Smooth muscle cell (in vitro differentiated cells): ENCODE data around the gene RAB7B. TPM values are rescaled to one million over a fixed set of nuclear protein-coding genes. Genes with fewer than 3 reads are reported as not detected.

Source experiments
- DNase-seq: peaks from one replicate; lab custom pipeline; 2025; ENCODE audit not compliant: unreplicated experiment; lab: John Stamatoyannopoulos, UW
- H2AFZ ChIP-seq: fragments of 200-600 bp; sonication (generic); 2 replicates; pipeline ENCODE4 v1.6.0; 2016; ENCODE audit warnings: antibody characterized with exemption, low read depth, mild to moderate bottlenecking
- H3F3A ChIP-seq: fragments of 200-600 bp; sonication (generic); 2 replicates; pipeline ENCODE4 v1.6.0; 2017; ENCODE audit warnings: antibody characterized with exemption, low read depth
- H3K27ac ChIP-seq: fragments of 200-600 bp; sonication (generic); 2 replicates; pipeline ENCODE4 v1.5.1; 2016; ENCODE audit warnings: low read depth, mild to moderate bottlenecking
- H3K27me3 ChIP-seq: fragments of 200-600 bp; sonication (generic); 2 replicates; pipeline ENCODE4 v1.6.1; 2016; ENCODE audit warnings: low read depth, mild to moderate bottlenecking
- H3K36me3 ChIP-seq: fragments of 200-600 bp; sonication (generic); 2 replicates; pipeline ENCODE4 v1.5.1; 2016; ENCODE audit warnings: low read depth
- H3K4me1 ChIP-seq: fragments of 200-600 bp; sonication (generic); 2 replicates; pipeline ENCODE4 v1.5.1; 2016; ENCODE audit warnings: low read depth
- H3K4me2 ChIP-seq: fragments of 200-600 bp; sonication (generic); 2 replicates; pipeline ENCODE4 v1.6.0; 2016; ENCODE audit warnings: mild to moderate bottlenecking
- H3K4me3 ChIP-seq: fragments of 200-600 bp; sonication (generic); 2 replicates; pipeline ENCODE4 v1.5.1; 2016; ENCODE audit warnings: mild to moderate bottlenecking
- H3K79me2 ChIP-seq: fragments of 200-600 bp; sonication (generic); 2 replicates; pipeline ENCODE4 v1.6.0; 2016; ENCODE audit warnings: low read depth, mild to moderate bottlenecking
- H3K9ac ChIP-seq: fragments of 200-600 bp; sonication (generic); 2 replicates; pipeline ENCODE4 v1.6.0; 2016; ENCODE audit warnings: low read depth
- H3K9me3 ChIP-seq: fragments of 200-600 bp; sonication (generic); replicated peaks from 2 replicates; pipeline ENCODE4 v1.5.1; 2016; ENCODE audit warnings: low read depth
- H4K20me1 ChIP-seq: fragments of 200-600 bp; sonication (generic); 2 replicates; pipeline ENCODE4 v1.6.0; 2016; ENCODE audit warnings: low read depth
- CTCF ChIP-seq: fragments of 200-600 bp; sonication (generic); IDR thresholded peaks from 2 replicates; pipeline ENCODE4 v1.5.1; 2017; ENCODE audit warnings: borderline replicate concordance, mild to moderate bottlenecking, antibody characterized with exemption; ENCODE audit not compliant: insufficient read depth, poor library complexity, severe bottlenecking
- WGBS: methylation state at CpG from one replicate; pipeline ENCODE4 v1.1.7; 2016; ENCODE audit warnings: low lambda C conversion rate; 5-methylcytosine and 5-hydroxymethylcytosine counted together
- polyA plus RNA-seq: library from polyadenylated mRNA; unstranded; fragments of >200 nt; fragmentation: Nextera tagmentation; extraction: Ambion mirVana; gene quantifications from 2 replicates; pipeline ENCODE4 v1.2.1, GENCODE V29; 2016
- total RNA-seq: library from RNA; depleted of rRNA; stranded (reverse); fragments of >200 nt; gene quantifications from 2 replicates; pipeline ENCODE4 v1.2.3, GENCODE V29; 2014

The RAB7B gene
- total and polyA plus RNA-seq, 2 experiments from 2014 or later, result 13.0 to 13.6 TPM

GRCh38 chr1:205994346-205994745 lies 8.8 kb downstream of the RAB7B start:
- Histone ChIP-seq H3K4me1 (peaks cover 10% of the 10 kb centered on the region), H3K27me3 (no peaks in the 10 kb centered on the region), H4K20me1 (no peaks in the 10 kb centered on the region), H3K79me2 (peaks cover 7% of the 10 kb centered on the region), H3K27ac (no peak overlapping the region), H3F3A (no peaks in the 10 kb centered on the region), H2AFZ (no peak overlapping the region), H3K4me2 (no peak overlapping the region), H3K9ac (no peak overlapping the region), H3K9me3 (no peaks in the 10 kb centered on the region), H3K36me3 (peaks cover 11% of the 10 kb centered on the region), H3K4me3 (no peak overlapping the region)
- no peak for TF ChIP-seq CTCF
- 62% methylated on average over 4 of the region's 4 CpGs for WGBS
- DNase-seq, result no peak

- H3K4me3 ChIP-seq, result no peak overlapping the region
- no peaks in the 10 kb centered on the region for H3K9me3 ChIP-seq
- peaks cover 11% of the 10 kb centered on the region for H3K36me3 ChIP-seq
- no peak for DNase-seq
- peaks cover 1% of the 10 kb centered on the region for H3K4me1 ChIP-seq
- peaks cover 5% of the 10 kb centered on the region for H3K79me2 ChIP-seq
- no peaks in the 10 kb centered on the region for H3F3A ChIP-seq
- no peaks in the 10 kb centered on the region for H3K27me3 ChIP-seq
- H2AFZ ChIP-seq, result no peak overlapping the region
- no peak for TF ChIP-seq CTCF
- no peaks in the 10 kb centered on the region for H4K20me1 ChIP-seq
- H3K4me2 ChIP-seq, result no peak overlapping the region
- WGBS, result 96% methylated on average over 1 of the region's 1 CpG
- no peak overlapping the region for H3K9ac ChIP-seq
- no peak overlapping the region for H3K27ac ChIP-seq
Observed at GRCh38 chr1:205993068-205993467, 10.1 kb downstream of the RAB7B start.

- Histone ChIP-seq H3K9ac (no peak overlapping the region), H3K4me2 (no peak overlapping the region), H3K27me3 (no peaks in the 10 kb centered on the region), H3K9me3 (no peaks in the 10 kb centered on the region), H3K36me3 (peaks cover 11% of the 10 kb centered on the region), H3K27ac (no peak overlapping the region), H3K79me2 (peaks cover 5% of the 10 kb centered on the region), H2AFZ (no peak overlapping the region), H3K4me1 (no peaks in the 10 kb centered on the region), H3F3A (no peaks in the 10 kb centered on the region), H4K20me1 (no peaks in the 10 kb centered on the region), H3K4me3 (no peak overlapping the region)
- no peak for DNase-seq
- WGBS, result 97% methylated on average over 14 of the region's 14 CpGs
- no peak for TF ChIP-seq CTCF
Observed at GRCh38 chr1:205992218-205992882, 10.8 kb downstream of the RAB7B start.

- WGBS, result 59% methylated on average over 4 of the region's 4 CpGs
- no peak overlapping the region for H3K4me2 ChIP-seq
- no peak for TF ChIP-seq CTCF
Observed at GRCh38 chr1:205991237-205991636, 12.0 kb downstream of the RAB7B start.

More at GRCh38 chr1:205991237-205991636, 12.0 kb downstream of the RAB7B start:
- no peaks in the 10 kb centered on the region for H3K79me2 ChIP-seq
- H2AFZ ChIP-seq, result no peak overlapping the region
- H3K9me3 ChIP-seq, result no peaks in the 10 kb centered on the region
- H4K20me1 ChIP-seq, result no peaks in the 10 kb centered on the region
- H3K27ac ChIP-seq, result no peak overlapping the region
- H3K4me3 ChIP-seq, result no peak overlapping the region
- no peak for DNase-seq
- no peaks in the 10 kb centered on the region for H3K27me3 ChIP-seq
- peaks cover 11% of the 10 kb centered on the region for H3K36me3 ChIP-seq
- H3K4me1 ChIP-seq, result no peaks in the 10 kb centered on the region
- H3F3A ChIP-seq, result no peaks in the 10 kb centered on the region
- no peak overlapping the region for H3K9ac ChIP-seq
